ENCODE data around the gene GNL1.

DNA sequence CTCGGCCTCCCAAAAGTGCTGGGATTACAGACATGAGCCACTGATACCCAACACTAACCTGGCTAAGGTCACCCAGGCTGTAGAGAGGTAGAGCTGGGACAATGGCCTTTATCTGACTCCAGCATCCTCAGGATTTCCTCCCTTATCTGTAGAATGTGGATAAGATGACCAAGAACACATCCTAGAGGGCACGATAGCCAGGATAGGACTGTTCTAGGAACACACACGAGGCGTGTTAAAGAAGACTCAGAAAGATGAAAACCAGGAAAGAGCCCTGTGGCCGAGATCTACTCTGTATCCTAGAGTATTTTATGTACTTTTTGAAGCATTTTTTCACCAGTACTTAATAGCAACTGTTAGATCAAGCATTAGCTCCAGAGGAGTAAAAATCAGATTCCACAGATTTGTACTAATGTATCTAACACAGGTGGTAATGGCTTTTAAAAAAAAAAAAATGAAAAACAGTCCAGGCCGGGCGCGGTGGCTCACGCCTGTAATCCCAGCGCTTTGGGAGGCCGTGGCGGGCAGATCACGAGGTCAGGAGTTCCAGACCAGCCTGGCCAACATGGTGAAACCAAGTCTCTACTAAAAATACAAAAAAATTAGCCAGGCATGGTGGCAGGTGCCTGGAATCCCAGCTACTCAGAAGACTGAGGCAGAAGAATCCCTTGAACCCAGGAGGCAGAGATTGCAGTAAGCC, 43.5 kb upstream of the GNL1 start:
- TF ChIP-seq ELF1 (IDR thresholded peaks at IDR 0.05; ENCODE audit: borderline replicate concordance, low read depth): no peak
- TF ChIP-seq, protein P1, sequence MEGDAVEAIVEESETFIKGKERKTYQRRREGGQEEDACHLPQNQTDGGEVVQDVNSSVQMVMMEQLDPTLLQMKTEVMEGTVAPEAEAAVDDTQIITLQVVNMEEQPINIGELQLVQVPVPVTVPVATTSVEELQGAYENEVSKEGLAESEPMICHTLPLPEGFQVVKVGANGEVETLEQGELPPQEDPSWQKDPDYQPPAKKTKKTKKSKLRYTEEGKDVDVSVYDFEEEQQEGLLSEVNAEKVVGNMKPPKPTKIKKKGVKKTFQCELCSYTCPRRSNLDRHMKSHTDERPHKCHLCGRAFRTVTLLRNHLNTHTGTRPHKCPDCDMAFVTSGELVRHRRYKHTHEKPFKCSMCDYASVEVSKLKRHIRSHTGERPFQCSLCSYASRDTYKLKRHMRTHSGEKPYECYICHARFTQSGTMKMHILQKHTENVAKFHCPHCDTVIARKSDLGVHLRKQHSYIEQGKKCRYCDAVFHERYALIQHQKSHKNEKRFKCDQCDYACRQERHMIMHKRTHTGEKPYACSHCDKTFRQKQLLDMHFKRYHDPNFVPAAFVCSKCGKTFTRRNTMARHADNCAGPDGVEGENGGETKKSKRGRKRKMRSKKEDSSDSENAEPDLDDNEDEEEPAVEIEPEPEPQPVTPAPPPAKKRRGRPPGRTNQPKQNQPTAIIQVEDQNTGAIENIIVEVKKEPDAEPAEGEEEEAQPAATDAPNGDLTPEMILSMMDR (IDR thresholded peaks at IDR 0.05 in 2 of 3, conservative IDR thresholded peaks at IDR 0.05 in 1 of 3; ENCODE audit: borderline replicate concordance in 1 of 3, insufficient read depth in 1 of 3, low read depth in 2 of 3, low read length in 2 of 3): no peak
- no peak for TF ChIP-seq POLR2A (IDR thresholded peaks at IDR 0.05; ENCODE audit: borderline replicate concordance, extremely low read depth, insufficient read depth, insufficient read length)
- TF ChIP-seq, protein P2, sequence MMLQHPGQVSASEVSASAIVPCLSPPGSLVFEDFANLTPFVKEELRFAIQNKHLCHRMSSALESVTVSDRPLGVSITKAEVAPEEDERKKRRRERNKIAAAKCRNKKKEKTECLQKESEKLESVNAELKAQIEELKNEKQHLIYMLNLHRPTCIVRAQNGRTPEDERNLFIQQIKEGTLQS (IDR thresholded peaks at IDR 0.05): no peak
- no peak for TF ChIP-seq FOSL1 (IDR thresholded peaks at IDR 0.05; ENCODE audit: low read depth)
- TF ChIP-seq POLR2AphosphoS5 (IDR thresholded peaks at IDR 0.05; ENCODE audit: low read depth, low read length): no peak; the same call in 1 of the 2 replicates
- no peak for TF ChIP-seq EZH2 (IDR thresholded peaks at IDR 0.05)
- TF ChIP-seq, protein P3, sequence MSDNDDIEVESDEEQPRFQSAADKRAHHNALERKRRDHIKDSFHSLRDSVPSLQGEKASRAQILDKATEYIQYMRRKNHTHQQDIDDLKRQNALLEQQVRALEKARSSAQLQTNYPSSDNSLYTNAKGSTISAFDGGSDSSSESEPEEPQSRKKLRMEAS (IDR thresholded peaks at IDR 0.05): no peak
- TF ChIP-seq TCF7L2 (IDR thresholded peaks at IDR 0.05; ENCODE audit: borderline replicate concordance, extremely low read depth, insufficient read depth, insufficient read length): no peak

Measured in HCT116 (cell line).